Activated CD8-positive, alpha-beta T cell treated with anti-CD3 and anti-CD28 coated beads, Interleukin-2, amount 10 ng/mL, durations not matched to agents 7 days and 5 days (primary cell): Measurements from ENCODE around the gene CHST12. TPM values are rescaled to one million over a fixed set of nuclear protein-coding genes. Genes with fewer than 3 reads are reported as not detected.
"Not testable (repeated sequence)": the region's sequence is repeated elsewhere in the genome, so short reads cannot be mapped to it uniquely, and the experiment has no call there.

Experiments used
- ATAC-seq: fragments of 150-1000 bp; cut with Tn5 transposase; one replicate; pipeline ENCODE4 v1.10.0; 2021; ENCODE audit warnings: moderate library complexity
- CTCF ChIA-PET: fragments of 350-600 bp; sonication (Branson Sonifier 250); formaldehyde crosslinking; loops from one replicate; lab custom pipeline; 2021; ENCODE audit warnings: antibody characterized with exemption; lab: Charles Lee
- POLR2A ChIA-PET: fragments of 350-600 bp; sonication (Branson Sonifier 250); formaldehyde crosslinking; loops from one replicate; lab custom pipeline; 2021; ENCODE audit warnings: antibody characterized with exemption; lab: Charles Lee
- DNase-seq: peaks from one replicate; pipeline ENCODE4 v3.0.0-alpha.2; 2020
- H3K27ac Mint-ChIP-seq: one replicate; pipeline ENCODE4 v1.8.0; 2021; ENCODE audit warnings: mild to moderate bottlenecking, mixed read lengths
- H3K27me3 Mint-ChIP-seq: one replicate; pipeline ENCODE4 v1.8.0; 2021; ENCODE audit warnings: low read depth, mixed read lengths
- H3K36me3 Mint-ChIP-seq: one replicate; pipeline ENCODE4 v1.8.0; 2021; ENCODE audit warnings: low read depth, mixed read lengths
- H3K4me1 Mint-ChIP-seq: one replicate; pipeline ENCODE4 v1.8.0; 2021; ENCODE audit warnings: low read depth, mixed read lengths
- H3K4me3 Mint-ChIP-seq: one replicate; pipeline ENCODE4 v1.8.0; 2021; ENCODE audit warnings: mild to moderate bottlenecking, mixed read lengths
- H3K9me3 Mint-ChIP-seq: one replicate; pipeline ENCODE4 v1.8.0; 2022; ENCODE audit warnings: mixed read lengths; ENCODE audit not compliant: insufficient read depth
- total RNA-seq, 2 experiments: library from RNA; stranded (reverse); gene quantifications; one replicate each; pipeline ENCODE4 v1.2.3, GENCODE V29; 2021

The CHST12 gene
- total RNA-seq, 2 experiments from 2014 or later, result 47.9 to 49.0 TPM

- no peaks in the 10 kb centered on the region for H3K27me3 Mint-ChIP-seq
- ChIA-PET CTCF (interaction anchor here (0.9 to 1.9 kb wide), 11 partner anchors 13 to 314 kb away, joined by 3 to 9 read pairs (median 3); no protein-coding TSS in a partner anchor), POLR2A (interaction anchor here (0.6 to 2.8 kb wide), 11 partner anchors 9 to 466 kb away, joined by 3 to 23 read pairs (median 5); partner anchors contain the start of gene EIF3B)
- H3K4me1 Mint-ChIP-seq, result peaks cover 69% of the 10 kb centered on the region
- DNase-seq (peak; percentile 90), ATAC-seq (peak; percentile 53)
- H3K9me3 Mint-ChIP-seq, result no peaks in the 10 kb centered on the region
- peaks cover 46% of the 10 kb centered on the region for H3K36me3 Mint-ChIP-seq
- peak overlapping the region; percentile 93 for H3K27ac Mint-ChIP-seq
- H3K4me3 Mint-ChIP-seq, result peak overlapping the region; percentile 78
Measured at GRCh38 chr7:2405601-2406345, 2.4 kb downstream of the CHST12 start.

GRCh38 chr7:2409745-2410414 is 6.5 kb downstream of the CHST12 start:
- peaks cover 52% of the 10 kb centered on the region for H3K36me3 Mint-ChIP-seq
- DNase-seq, result peak; percentile 31
- ChIA-PET CTCF (no interaction called here), POLR2A (interaction anchor here (0.6 kb wide), 1 partner anchor 38 kb away, joined by 3 read pairs; no protein-coding TSS in a partner anchor)
- peak overlapping the region; percentile 71 for H3K27ac Mint-ChIP-seq
- no peaks in the 10 kb centered on the region for H3K27me3 Mint-ChIP-seq
- no peak for ATAC-seq
- no peaks in the 10 kb centered on the region for H3K9me3 Mint-ChIP-seq
- H3K4me3 Mint-ChIP-seq, result peak overlapping the region; percentile 1
- H3K4me1 Mint-ChIP-seq, result peaks cover 78% of the 10 kb centered on the region

- Mint-ChIP-seq H3K4me1 (peaks cover 69% of the 10 kb centered on the region), H3K9me3 (no peaks in the 10 kb centered on the region), H3K27ac (no peak overlapping the region), H3K27me3 (no peaks in the 10 kb centered on the region), H3K4me3 (no peak overlapping the region), H3K36me3 (peaks cover 46% of the 10 kb centered on the region)
- ATAC-seq (no peak), DNase-seq (no peak)
- POLR2A ChIA-PET, result no interaction called here
- CTCF ChIA-PET, result no interaction called here
Measured at GRCh38 chr7:2411049-2411448, 7.6 kb downstream of the CHST12 start.

GRCh38 chr7:2411815-2412586 is 8.6 kb downstream of the CHST12 start:
- no peak overlapping the region for H3K27ac Mint-ChIP-seq
- DNase-seq, result no peak
- no peaks in the 10 kb centered on the region for H3K9me3 Mint-ChIP-seq
- H3K27me3 Mint-ChIP-seq, result no peaks in the 10 kb centered on the region
- H3K36me3 Mint-ChIP-seq, result peaks cover 51% of the 10 kb centered on the region
- ChIA-PET CTCF (interaction anchor here (0.6 to 1.7 kb wide), 6 partner anchors 12 to 109 kb away, joined by 3 to 11 read pairs (median 4); no protein-coding TSS in a partner anchor), POLR2A (interaction anchor here (0.7 to 1.2 kb wide), 2 partner anchors 12 to 99 kb away, joined by 4 read pairs; no protein-coding TSS in a partner anchor)
- H3K4me3 Mint-ChIP-seq, result no peak overlapping the region
- H3K4me1 Mint-ChIP-seq, result peaks cover 72% of the 10 kb centered on the region
- ATAC-seq, result no peak

GRCh38 chr7:2412587-2413201 is 9.3 kb downstream of the CHST12 start:
- H3K4me1 Mint-ChIP-seq, result peaks cover 73% of the 10 kb centered on the region
- CTCF ChIA-PET, result interaction anchor here (0.6 to 1.7 kb wide), 6 partner anchors 12 to 108 kb away, joined by 3 to 11 read pairs (median 4); no protein-coding TSS in a partner anchor
- POLR2A ChIA-PET, result interaction anchor here (0.7 to 1.2 kb wide), 2 partner anchors 13 to 99 kb away, joined by 4 read pairs; no protein-coding TSS in a partner anchor
- H3K9me3 Mint-ChIP-seq, result no peaks in the 10 kb centered on the region
- H3K36me3 Mint-ChIP-seq, result peaks cover 54% of the 10 kb centered on the region
- H3K4me3 Mint-ChIP-seq, result no peak overlapping the region
- ATAC-seq (no peak), DNase-seq (no peak)
- H3K27me3 Mint-ChIP-seq, result no peaks in the 10 kb centered on the region
- no peak overlapping the region for H3K27ac Mint-ChIP-seq

- Mint-ChIP-seq H3K9me3 (no peaks in the 10 kb centered on the region), H3K27me3 (no peaks in the 10 kb centered on the region), H3K36me3 (peaks cover 45% of the 10 kb centered on the region), H3K4me3 (no peak overlapping the region), H3K27ac (no peak overlapping the region), H3K4me1 (peaks cover 67% of the 10 kb centered on the region)
- ATAC-seq, result no peak
- CTCF ChIA-PET, result interaction anchor here (2.2 kb wide), 1 partner anchor 15 kb away, joined by 8 read pairs; no protein-coding TSS in a partner anchor
- no peak for DNase-seq
- POLR2A ChIA-PET, result no interaction called here
Measured at GRCh38 chr7:2416063-2416462, 12.7 kb downstream of the CHST12 start.

GRCh38 chr7:2416650-2417049 is 13.2 kb downstream of the CHST12 start:
- Mint-ChIP-seq H3K27me3 (no peaks in the 10 kb centered on the region), H3K4me1 (peaks cover 66% of the 10 kb centered on the region), H3K9me3 (no peaks in the 10 kb centered on the region), H3K27ac (peak overlapping the region; percentile 37), H3K36me3 (peaks cover 45% of the 10 kb centered on the region), H3K4me3 (no peak overlapping the region)
- ChIA-PET CTCF (interaction anchor here (2.0 to 2.2 kb wide), 2 partner anchors 15 to 52 kb away, joined by 6 to 8 read pairs; no protein-coding TSS in a partner anchor), POLR2A (interaction anchor here (3.2 kb wide), 1 partner anchor 11 kb away, joined by 23 read pairs; no protein-coding TSS in a partner anchor)
- no peak for ATAC-seq
- DNase-seq, result no peak

- Mint-ChIP-seq H3K4me1 (peaks cover 63% of the 10 kb centered on the region), H3K36me3 (peaks cover 47% of the 10 kb centered on the region)
- CTCF ChIA-PET, result interaction anchor here (2.0 to 2.8 kb wide), 3 partner anchors 11 to 52 kb away, joined by 6 to 9 read pairs (median 8); no protein-coding TSS in a partner anchor
- POLR2A ChIA-PET, result interaction anchor here (3.2 kb wide), 1 partner anchor 11 kb away, joined by 23 read pairs; no protein-coding TSS in a partner anchor
- not testable (repeated sequence) for H3K27ac Mint-ChIP-seq, DNase-seq, H3K4me3 Mint-ChIP-seq, H3K27me3 Mint-ChIP-seq, H3K9me3 Mint-ChIP-seq, ATAC-seq
Measured at GRCh38 chr7:2417178-2417577, 13.8 kb downstream of the CHST12 start.

- ChIA-PET POLR2A (interaction anchor here (3.2 kb wide), 1 partner anchor 12 kb away, joined by 23 read pairs; no protein-coding TSS in a partner anchor), CTCF (interaction anchor here (1.0 to 2.8 kb wide), 5 partner anchors 9 to 51 kb away, joined by 3 to 9 read pairs (median 6); no protein-coding TSS in a partner anchor)
- no peaks in the 10 kb centered on the region for H3K27me3 Mint-ChIP-seq
Measured at GRCh38 chr7:2417981-2418481, 14.6 kb downstream of the CHST12 start.

GRCh38 chr7:2420216-2420933 is 17.0 kb downstream of the CHST12 start:
- ChIA-PET CTCF (interaction anchor here (2.8 kb wide), 1 partner anchor 14 kb away, joined by 9 read pairs; no protein-coding TSS in a partner anchor), POLR2A (interaction anchor here (1.4 kb wide), 1 partner anchor 14 kb away, joined by 3 read pairs; no protein-coding TSS in a partner anchor)
- peaks cover 64% of the 10 kb centered on the region for H3K4me1 Mint-ChIP-seq
- H3K27me3 Mint-ChIP-seq, result no peaks in the 10 kb centered on the region
- no peak overlapping the region for H3K4me3 Mint-ChIP-seq
- peaks cover 37% of the 10 kb centered on the region for H3K36me3 Mint-ChIP-seq
- DNase-seq, result no peak
- H3K9me3 Mint-ChIP-seq, result no peaks in the 10 kb centered on the region
- no peak overlapping the region for H3K27ac Mint-ChIP-seq
- ATAC-seq, result no peak

More at GRCh38 chr7:2417981-2418481, 14.6 kb downstream of the CHST12 start:
- Mint-ChIP-seq H3K4me1 (peaks cover 55% of the 10 kb centered on the region), H3K9me3 (no peaks in the 10 kb centered on the region), H3K36me3 (peaks cover 45% of the 10 kb centered on the region), H3K27ac (peak overlapping the region; percentile 81), H3K4me3 (peak overlapping the region; percentile 46)
- peak; percentile 86 for ATAC-seq
- DNase-seq, result peak; percentile 77
